GM10248 (cell line): ENCODE data around the gene SLC30A4.

Experiments used
- CTCF ChIA-PET: fragments of 300-600 bp; sonication (Branson Sonifier 250); formaldehyde crosslinking; extraction: SDS; loops from one replicate; lab custom pipeline; 2021; ENCODE audit warnings: antibody characterized with exemption; lab: Yijun Ruan, JAX
- POLR2A ChIA-PET: fragments of 350-650 bp; sonication (Branson Sonifier 250); formaldehyde crosslinking; extraction: SDS; loops from one replicate; lab custom pipeline; 2020; ENCODE audit warnings: antibody characterized with exemption; lab: Yijun Ruan, JAX
- DNase-seq: peaks from one replicate; pipeline ENCODE4 v3.0.0; 2012; ENCODE audit errors: extremely low spot score
- TF ChIP-seq, protein P1 (sequence below): IDR thresholded peaks from 2 replicates; pipeline ENCODE4 v1.5.1; 2012; ENCODE audit warnings: mild to moderate bottlenecking, low read depth; ENCODE audit errors: extremely low read depth, missing control alignments, control extremely low read depth

The SLC30A4 gene

DNA sequence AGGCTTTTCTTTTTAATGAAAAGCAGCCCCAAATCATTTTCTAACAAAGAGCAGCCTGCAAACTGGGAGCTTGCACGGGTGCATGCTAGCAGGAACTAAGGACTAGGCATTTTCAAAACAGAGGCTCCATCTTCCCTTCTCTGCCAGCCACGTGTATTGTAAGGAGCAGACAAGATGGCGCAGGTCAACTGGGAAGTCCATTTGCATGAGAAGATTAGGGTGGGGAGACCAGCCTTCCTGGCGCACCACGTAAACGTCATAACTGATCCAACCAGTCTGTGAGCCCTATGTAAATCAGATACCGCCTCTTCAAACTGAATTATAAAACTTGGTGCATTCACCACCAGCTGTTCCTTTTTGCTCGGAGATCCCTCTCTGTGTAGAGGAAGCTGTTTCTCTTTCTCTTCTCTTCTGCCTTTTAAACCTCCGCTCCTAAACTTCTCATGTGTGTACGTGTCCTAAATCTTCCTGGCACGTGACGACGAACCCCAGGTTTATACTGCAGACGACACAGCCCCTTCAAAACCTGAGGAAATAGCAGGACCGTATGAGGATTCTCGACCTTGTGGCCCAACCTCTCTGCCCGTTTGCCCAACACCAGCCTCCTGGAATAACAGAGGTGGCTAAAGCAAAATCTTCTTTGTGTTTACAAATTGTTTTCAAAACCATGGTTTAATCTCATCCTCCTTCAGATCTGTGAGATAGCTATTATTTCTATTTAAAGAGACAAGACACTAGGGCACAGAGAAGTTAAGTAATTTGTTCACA is 26.4 kb upstream of the SLC30A4 start:
- CTCF ChIA-PET, result interaction anchor here (1.0 to 1.2 kb wide), 5 partner anchors 19 to 92 kb away, joined by 3 to 4 read pairs (median 3); no protein-coding TSS in a partner anchor
- TF ChIP-seq, protein P1, sequence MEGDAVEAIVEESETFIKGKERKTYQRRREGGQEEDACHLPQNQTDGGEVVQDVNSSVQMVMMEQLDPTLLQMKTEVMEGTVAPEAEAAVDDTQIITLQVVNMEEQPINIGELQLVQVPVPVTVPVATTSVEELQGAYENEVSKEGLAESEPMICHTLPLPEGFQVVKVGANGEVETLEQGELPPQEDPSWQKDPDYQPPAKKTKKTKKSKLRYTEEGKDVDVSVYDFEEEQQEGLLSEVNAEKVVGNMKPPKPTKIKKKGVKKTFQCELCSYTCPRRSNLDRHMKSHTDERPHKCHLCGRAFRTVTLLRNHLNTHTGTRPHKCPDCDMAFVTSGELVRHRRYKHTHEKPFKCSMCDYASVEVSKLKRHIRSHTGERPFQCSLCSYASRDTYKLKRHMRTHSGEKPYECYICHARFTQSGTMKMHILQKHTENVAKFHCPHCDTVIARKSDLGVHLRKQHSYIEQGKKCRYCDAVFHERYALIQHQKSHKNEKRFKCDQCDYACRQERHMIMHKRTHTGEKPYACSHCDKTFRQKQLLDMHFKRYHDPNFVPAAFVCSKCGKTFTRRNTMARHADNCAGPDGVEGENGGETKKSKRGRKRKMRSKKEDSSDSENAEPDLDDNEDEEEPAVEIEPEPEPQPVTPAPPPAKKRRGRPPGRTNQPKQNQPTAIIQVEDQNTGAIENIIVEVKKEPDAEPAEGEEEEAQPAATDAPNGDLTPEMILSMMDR, result no peak
- POLR2A ChIA-PET, result no interaction called here
- no peak for DNase-seq

DNA sequence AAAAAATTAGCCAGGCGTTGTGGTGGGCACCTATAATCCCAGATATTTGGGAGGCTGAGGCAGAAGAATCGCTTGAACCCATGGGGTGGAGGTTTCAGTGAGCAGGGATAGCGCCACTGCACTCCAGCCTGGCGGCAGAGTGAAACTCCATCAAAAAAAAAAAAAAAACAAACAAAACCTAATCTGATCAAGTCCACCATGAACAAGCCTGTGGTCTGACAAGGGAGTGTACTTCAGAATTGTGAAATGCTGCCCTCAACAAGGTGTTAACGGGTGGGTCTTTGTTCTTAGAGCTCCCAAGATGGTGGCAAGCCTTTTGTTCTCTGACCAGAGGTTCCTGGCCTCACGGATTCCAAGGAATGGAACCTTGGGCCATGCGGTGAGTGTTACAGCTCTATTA is 24.2 kb upstream of the SLC30A4 start:
- CTCF ChIA-PET, result no interaction called here
- DNase-seq, result no peak
- POLR2A ChIA-PET, result no interaction called here
- TF ChIP-seq, protein P1, result no peak

DNA sequence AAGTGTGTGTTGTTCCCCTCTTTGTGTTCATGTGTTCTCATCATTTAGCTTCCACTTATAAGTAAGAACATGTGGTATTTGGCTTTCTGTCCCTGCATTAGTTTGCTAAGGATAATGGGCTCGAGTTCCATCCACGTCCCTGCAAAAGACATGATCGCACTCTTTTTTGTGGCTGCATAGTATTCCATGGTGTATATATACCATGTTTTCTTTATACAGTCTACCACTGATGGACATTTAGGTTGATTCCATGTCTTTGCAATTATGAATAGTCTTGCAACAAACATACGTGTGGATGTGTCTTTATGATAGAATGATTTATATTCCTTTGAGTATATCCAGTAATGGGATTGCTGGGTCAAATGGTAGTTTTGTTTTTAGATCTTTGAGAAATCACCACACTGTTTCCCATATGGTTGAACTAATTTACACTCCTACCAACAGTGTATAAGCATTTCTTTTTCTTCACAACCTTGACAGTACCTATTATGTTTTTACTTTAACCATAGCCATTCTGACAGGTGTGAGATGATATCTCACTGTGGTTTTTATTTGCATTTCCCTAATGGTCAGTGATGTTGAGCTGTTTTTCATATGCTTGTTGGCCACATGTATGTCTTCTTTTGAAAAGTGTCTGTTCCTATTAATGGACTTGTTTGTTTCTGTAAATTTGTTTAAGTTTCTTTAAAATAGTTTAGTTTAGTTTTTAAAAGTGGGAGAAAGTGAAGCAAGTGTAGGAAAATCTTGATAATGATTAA is 21.9 kb upstream of the SLC30A4 start:
- DNase-seq, result no peak
- TF ChIP-seq, protein P1, result no peak
- ChIA-PET POLR2A (no interaction called here), CTCF (no interaction called here)

DNA sequence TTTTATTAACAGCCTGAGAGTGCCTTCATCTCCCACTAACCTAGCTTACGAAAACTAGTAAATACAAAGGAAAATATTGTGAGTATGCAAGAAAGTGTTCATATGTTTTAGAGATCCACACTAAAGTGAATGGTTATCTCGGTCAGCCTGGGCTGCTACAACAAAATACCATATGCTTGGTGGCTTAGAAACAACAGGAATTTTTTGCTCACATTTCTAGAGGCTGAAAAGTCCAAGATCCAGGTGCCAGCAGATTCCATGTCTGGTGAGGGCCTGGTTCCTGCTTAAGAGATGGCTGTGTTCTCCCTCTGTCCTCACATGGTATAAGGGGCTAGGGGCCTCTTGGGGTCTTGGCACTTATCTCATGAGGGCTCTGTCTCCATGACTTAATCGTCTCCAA is 20.5 kb upstream of the SLC30A4 start:
- TF ChIP-seq, protein P1, result no peak
- CTCF ChIA-PET, result no interaction called here
- no peak for DNase-seq
- POLR2A ChIA-PET, result no interaction called here

DNA sequence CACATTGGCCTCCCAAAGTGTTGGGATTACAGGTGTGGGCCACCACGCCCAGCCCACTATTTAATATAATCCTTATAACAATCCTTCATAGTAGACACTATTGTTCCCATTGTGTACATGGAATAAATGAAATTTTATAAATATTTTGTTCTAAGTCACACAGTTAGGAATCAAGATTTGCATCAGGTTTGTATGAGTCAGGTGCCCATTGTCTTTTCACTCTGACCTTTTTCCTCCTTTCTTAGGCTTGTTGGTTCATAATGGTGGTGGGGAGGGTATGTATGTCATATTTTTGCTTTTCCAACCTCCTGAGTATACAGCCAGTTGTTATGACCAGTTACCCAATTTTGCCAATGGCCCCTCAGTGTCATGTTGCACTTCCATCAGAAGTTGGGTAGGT is 18.0 kb upstream of the SLC30A4 start:
- TF ChIP-seq, protein P1, result no peak
- ChIA-PET POLR2A (no interaction called here), CTCF (no interaction called here)

DNA sequence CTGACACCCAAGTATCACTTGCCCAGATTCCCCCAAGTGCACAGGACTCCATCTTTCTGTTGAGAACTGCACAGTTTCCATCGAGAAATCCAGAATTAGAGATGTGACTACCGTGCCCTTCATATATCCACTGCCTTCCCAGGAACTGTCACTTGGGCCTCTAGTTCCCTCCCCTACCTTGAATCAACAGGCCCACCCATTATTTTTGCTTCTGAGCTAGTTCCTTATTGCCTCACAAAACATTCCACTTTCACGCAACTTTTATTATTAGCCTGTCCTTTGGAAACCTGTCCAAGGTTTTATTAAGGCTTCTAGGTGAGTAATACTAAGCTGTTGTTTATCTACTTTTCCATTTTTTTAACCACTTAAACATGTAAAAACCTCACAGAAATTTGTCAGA is 17.1 kb upstream of the SLC30A4 start:
- POLR2A ChIA-PET, result no interaction called here
- no peak for DNase-seq
- CTCF ChIA-PET, result interaction anchor here (1.1 to 1.4 kb wide), 2 partner anchors 59 to 109 kb away, joined by 3 read pairs; no protein-coding TSS in a partner anchor
- TF ChIP-seq, protein P1, result no peak

More for the DNA sequence above, 18.0 kb upstream of the SLC30A4 start:
- DNase-seq, result no peak
